AG04450 (cell line): ENCODE measurements around the gene RPH3AL. TPM values are rescaled to one million over a fixed set of nuclear protein-coding genes. Genes with fewer than 3 reads are reported as not detected.

Experiments
- CTCF ChIA-PET: fragments of 300-600, 350-600 bp; formaldehyde crosslinking; extraction: SDS; loops from one replicate; lab custom pipeline; 2022; ENCODE audit warnings: antibody characterized with exemption, inconsistent platforms; lab: Charles Lee
- POLR2A ChIA-PET: fragments of 350-600 bp; formaldehyde crosslinking; extraction: SDS; loops from one replicate; lab custom pipeline; 2021; ENCODE audit warnings: antibody characterized with exemption, inconsistent platforms; lab: Yijun Ruan, JAX
- DNase-seq: peaks from one replicate; pipeline ENCODE4 v3.0.0-alpha.2; 2011; ENCODE audit warnings: low read depth, low spot score
- H3K27ac ChIP-seq: one replicate; pipeline ENCODE4 v1.5.1; 2012; ENCODE audit warnings: low read depth, low read length, control low read depth
- H3K27me3 ChIP-seq: one replicate; pipeline ENCODE4 v1.6.0; 2012; ENCODE audit warnings: low read length; ENCODE audit not compliant: control insufficient read depth, insufficient read depth
- H3K4me3 ChIP-seq: 2 replicates; pipeline ENCODE4 v1.5.1; 2011; ENCODE audit warnings: mild to moderate bottlenecking, low read depth, low read length, control low read depth
- H3K9me3 ChIP-seq: 2 replicates; pipeline ENCODE4 v1.5.1; 2012; ENCODE audit warnings: low read length; ENCODE audit not compliant: control insufficient read depth, insufficient read depth
- CTCF ChIP-seq: IDR thresholded peaks from 2 replicates; pipeline ENCODE4 v1.5.1; 2011; ENCODE audit warnings: low read depth, low read length, control low read depth, inconsistent platforms
- polyA plus RNA-seq: library from polyadenylated mRNA; depleted of rRNA; stranded (reverse); fragments of >200 nt; gene quantifications from 2 replicates; pipeline ENCODE4 v1.2.3, GENCODE V29; 2011

Gene RPH3AL
- polyA plus RNA-seq, 1 experiment = 1.3 TPM

GRCh38 chr17:269616-270514, 82.7 kb downstream of the RPH3AL start:
- no peak for TF ChIP-seq CTCF
- Histone ChIP-seq H3K9me3 (peaks cover 13% of the 10 kb centered on the region), H3K27ac (no peak overlapping the region), H3K4me3 (no peak overlapping the region), H3K27me3 (peaks cover 25% of the 10 kb centered on the region)
- ChIA-PET POLR2A (no interaction called here), CTCF (no interaction called here)
- no peak for DNase-seq

- no peak for DNase-seq
- no peak for TF ChIP-seq CTCF
- CTCF ChIA-PET = no interaction called here
- Histone ChIP-seq H3K9me3 (peaks cover 17% of the 10 kb centered on the region), H3K4me3 (no peak overlapping the region), H3K27me3 (peaks cover 22% of the 10 kb centered on the region), H3K27ac (no peak overlapping the region)
- POLR2A ChIA-PET = no interaction called here
These were observed 85.6 kb downstream of the RPH3AL start for GRCh38 chr17:266701-267667.

- TF ChIP-seq CTCF = no peak
- CTCF ChIA-PET = no interaction called here
- POLR2A ChIA-PET = no interaction called here
These were observed 86.4 kb downstream of the RPH3AL start for GRCh38 chr17:266219-266618.

GRCh38 chr17:265718-266117, 86.9 kb downstream of the RPH3AL start:
- no peak for DNase-seq
- Histone ChIP-seq H3K4me3 (no peak overlapping the region), H3K27me3 (peaks cover 22% of the 10 kb centered on the region), H3K27ac (no peak overlapping the region), H3K9me3 (peaks cover 17% of the 10 kb centered on the region)
- POLR2A ChIA-PET = no interaction called here
- no peak for TF ChIP-seq CTCF
- CTCF ChIA-PET = no interaction called here

More at GRCh38 chr17:266219-266618, 86.4 kb downstream of the RPH3AL start:
- H3K27ac ChIP-seq = no peak overlapping the region
- H3K4me3 ChIP-seq = no peak overlapping the region
- DNase-seq = no peak
- peaks cover 22% of the 10 kb centered on the region for H3K27me3 ChIP-seq
- peaks cover 17% of the 10 kb centered on the region for H3K9me3 ChIP-seq
